ENCODE data around the gene C1QTNF9B.
"Not testable (repeated sequence)": the region's sequence is repeated elsewhere in the genome, so short reads cannot be mapped to it uniquely, and the experiment has no call there.

The C1QTNF9B gene

DNA sequence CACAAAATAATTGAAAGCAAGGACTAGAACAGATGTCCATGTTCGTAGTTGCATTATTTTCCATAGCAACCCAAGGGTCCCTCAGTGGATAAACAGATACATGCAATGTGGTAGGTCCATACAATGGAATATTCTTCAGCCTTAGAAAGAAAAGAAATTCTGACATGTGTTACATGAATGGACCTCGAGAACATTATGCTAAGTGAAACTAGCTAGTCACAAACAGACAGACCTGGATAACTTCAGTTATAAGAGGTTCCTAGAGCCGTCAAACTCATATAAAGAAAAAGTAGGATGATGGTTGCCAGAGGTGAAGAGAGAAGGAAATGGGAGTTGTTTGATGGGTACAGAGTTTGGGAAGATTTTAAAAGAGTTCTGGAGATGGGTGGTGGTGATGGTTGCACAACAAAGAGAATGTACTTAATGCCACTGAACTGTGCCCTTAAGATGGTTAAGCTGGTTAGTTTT is at the start of gene C1QTNF9B:
C1QTNF9B (minus strand) TSS at position 51 of the 468 bp plus-strand sequence.
- not testable (repeated sequence) for DNase-seq (ENCODE audit: low read depth in 1 of 2, low spot score in 1 of 2)

DNA sequence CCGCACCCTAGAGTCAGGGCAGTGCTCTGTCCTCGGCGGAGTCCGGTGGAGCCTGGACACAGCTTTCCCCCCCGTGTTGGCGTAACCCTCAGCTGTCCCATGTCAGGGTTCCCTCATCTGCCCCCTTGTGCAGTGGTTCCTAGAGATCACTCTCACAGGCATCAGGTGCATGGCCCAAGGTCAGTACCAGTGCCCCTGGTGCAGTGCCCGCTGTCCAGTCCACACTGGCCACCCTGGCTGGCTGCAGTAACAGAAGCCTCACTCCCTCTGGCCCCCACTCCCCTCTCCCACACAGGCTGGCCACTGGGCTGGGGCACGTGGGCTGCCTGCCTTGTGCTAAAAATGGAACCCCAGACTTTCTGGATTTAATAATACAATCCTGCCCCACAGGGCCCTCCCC is 49.6 kb upstream of the C1QTNF9B start:
- DNase-seq (ENCODE audit: low read depth in 1 of 2, low spot score in 1 of 2) = no peak

DNA sequence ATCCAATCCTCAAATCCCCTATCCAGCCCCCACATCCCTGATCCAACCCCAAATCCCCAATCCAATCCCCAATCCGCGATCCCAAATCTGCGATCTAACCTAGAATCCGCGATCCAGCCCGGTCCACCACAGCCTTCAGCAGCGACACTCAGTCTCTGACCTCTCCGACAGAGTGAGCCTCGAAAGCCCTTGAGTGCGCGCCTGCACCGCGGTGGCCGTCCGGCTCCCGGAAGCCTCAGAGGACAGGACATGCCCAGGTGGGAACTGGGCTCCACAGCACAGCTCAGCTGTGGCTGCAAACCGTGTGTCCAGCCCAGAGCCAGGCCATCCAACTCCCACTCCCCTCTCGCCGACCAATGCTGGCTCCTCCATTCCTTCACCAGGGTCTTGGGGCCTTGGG is 48.8 kb upstream of the C1QTNF9B start:
- DNase-seq (ENCODE audit: low read depth in 1 of 2, low spot score in 1 of 2) = no peak

DNA sequence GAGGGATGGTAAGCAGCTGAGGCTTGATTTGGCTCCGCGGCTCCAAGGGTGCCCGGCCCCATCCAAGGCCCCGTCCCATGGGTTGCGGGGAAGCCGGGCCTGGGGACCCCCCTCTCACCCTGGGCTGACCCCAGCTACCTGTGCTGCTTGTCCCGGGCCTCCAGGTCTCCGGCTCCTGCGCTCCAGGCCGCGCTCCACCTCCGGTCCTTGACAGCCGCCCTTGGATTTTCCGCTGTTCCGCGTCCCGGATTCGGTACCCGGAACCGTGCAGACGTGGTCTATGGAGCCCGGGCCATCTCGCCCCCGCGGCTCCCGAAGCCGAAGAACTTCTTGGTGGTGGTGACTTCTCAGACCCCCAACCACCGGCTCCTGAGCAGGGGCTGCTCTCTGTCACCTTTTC is 48.3 kb upstream of the C1QTNF9B start:
- DNase-seq (ENCODE audit: low read depth in 1 of 2, low spot score in 1 of 2) = no peak

DNA sequence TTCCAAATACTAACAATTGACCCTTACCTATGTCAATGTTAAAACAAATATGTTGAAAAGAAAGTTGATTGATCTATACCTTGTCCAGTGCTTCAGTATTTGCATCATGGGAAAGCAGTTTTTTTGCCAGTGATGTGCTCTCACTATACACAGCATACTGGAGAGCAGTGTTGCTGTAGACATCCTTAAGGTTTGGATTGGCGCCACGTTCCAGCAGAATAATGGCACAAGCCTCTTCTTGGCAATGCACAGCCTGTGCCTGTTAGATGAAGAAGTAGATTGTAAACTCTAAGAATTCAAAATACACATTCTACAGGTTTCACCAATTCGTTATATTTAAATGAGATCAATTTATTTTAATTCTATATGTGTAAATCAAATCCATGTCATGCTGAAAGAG is 43.9 kb upstream of the C1QTNF9B start:
- DNase-seq (ENCODE audit: low read depth in 1 of 2, low spot score in 1 of 2) = no peak

DNA sequence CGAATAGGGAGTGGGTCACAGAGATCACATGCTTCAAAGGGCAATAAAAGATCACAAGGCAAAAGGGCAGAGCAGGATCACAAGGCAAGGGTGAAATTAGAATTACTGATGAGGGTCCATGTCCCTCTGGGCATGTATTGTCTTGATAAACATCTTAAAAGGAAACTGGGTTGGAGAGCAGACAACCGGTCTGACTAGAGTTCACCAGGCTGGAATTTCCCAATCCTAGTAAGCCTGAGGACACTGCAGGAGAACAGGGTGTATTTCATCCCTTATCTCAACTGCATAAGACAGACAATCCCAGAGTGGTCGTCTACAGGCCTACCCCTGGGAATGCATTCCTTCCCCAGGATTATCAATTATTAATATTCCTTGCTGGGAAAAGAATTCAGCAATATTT is 42.4 kb upstream of the C1QTNF9B start:
- DNase-seq (ENCODE audit: low read depth in 1 of 2, low spot score in 1 of 2) = not testable (repeated sequence)

DNA sequence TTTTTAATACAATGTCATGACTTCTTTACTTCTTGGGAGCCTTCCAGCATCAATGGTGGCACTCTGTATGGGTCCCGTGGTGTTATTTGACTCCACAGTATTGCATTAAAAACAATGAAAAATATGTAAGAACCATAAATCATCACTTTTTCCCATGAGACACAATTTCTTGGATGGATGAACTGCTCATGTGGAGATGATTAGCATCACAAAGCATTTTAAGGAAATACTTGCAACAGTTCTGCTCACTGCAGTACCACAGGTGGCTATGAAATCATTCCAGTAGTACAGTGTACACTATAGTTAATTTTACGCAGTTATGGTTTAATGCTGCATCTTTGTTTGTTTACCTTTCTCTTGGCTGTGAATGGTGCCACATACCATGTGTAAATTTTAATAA is 37.2 kb upstream of the C1QTNF9B start:
- DNase-seq (ENCODE audit: low read depth in 1 of 2, low spot score in 1 of 2) = no peak

- DNase-seq (ENCODE audit: low read depth in 1 of 2, low spot score in 1 of 2) = no peak
These were observed 31.7 kb upstream of the C1QTNF9B start for GRCh38 chr13:23928985-23929384.

- no peak for DNase-seq (ENCODE audit: low read depth in 1 of 2, low spot score in 1 of 2)
These were observed 25.7 kb upstream of the C1QTNF9B start for GRCh38 chr13:23923031-23923430.

GRCh38 chr13:23922005-23922932 is 25.0 kb upstream of the C1QTNF9B start:
- DNase-seq (ENCODE audit: low read depth in 1 of 2, low spot score in 1 of 2) = no peak

GRCh38 chr13:23921451-23921888 is 24.2 kb upstream of the C1QTNF9B start:
- DNase-seq (ENCODE audit: low read depth in 1 of 2, low spot score in 1 of 2) = no peak

- DNase-seq (ENCODE audit: low read depth in 1 of 2, low spot score in 1 of 2) = no peak
These were observed 21.7 kb upstream of the C1QTNF9B start for GRCh38 chr13:23919006-23919405.

GRCh38 chr13:23918208-23918607 is 20.9 kb upstream of the C1QTNF9B start:
- DNase-seq (ENCODE audit: low read depth in 1 of 2, low spot score in 1 of 2) = no peak

- DNase-seq (ENCODE audit: low read depth in 1 of 2, low spot score in 1 of 2) = no peak
These were observed 18.0 kb upstream of the C1QTNF9B start for GRCh38 chr13:23915308-23915707.

DNA sequence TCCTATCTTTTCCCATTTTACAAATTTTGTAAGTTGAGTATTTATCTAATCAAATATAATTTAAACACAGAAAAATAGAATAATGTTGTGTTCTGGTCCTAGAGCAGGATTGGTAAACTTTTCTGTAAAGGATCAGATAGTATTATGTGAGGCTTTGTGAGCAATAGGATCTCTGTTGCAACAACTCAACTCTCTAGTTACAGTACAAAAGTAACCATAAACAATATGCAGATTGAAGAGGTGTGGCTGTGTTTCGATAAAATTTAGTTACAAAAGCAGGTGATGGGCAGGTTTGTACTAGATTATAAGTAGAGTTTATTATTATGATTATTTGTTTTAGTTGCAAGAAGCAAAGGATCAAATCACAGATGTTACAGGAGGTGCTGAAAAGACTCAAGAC is 15.2 kb upstream of the C1QTNF9B start:
- DNase-seq (ENCODE audit: low read depth in 1 of 2, low spot score in 1 of 2) = no peak

DNA sequence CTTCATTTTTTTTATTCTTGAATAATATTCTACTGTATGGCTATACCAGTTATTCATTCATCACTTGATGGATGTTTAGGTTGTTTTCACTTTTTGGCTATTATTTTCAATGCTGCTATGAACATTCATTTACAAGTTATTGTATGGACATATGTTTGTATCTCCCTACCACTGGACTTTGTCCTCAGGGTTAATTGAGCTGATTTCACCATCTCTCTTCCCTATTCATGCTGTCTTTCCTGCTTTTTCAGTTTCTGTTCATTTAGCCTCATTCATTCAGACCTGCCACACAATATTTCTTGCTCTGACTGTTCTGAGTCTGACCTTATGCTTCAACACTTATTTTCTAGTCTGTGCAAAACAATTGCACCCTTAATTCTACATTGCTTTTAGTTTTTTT is 12.3 kb upstream of the C1QTNF9B start:
- no peak for DNase-seq (ENCODE audit: low read depth in 1 of 2, low spot score in 1 of 2)

- no peak for DNase-seq (ENCODE audit: low read depth in 1 of 2, low spot score in 1 of 2)
These were observed 8.5 kb upstream of the C1QTNF9B start for GRCh38 chr13:23905766-23906165.

GRCh38 chr13:23903906-23904280 is 6.6 kb upstream of the C1QTNF9B start:
- no peak for DNase-seq (ENCODE audit: low read depth in 1 of 2, low spot score in 1 of 2)

- DNase-seq (ENCODE audit: low read depth in 1 of 2, low spot score in 1 of 2) = no peak
These were observed 5.9 kb upstream of the C1QTNF9B start for GRCh38 chr13:23902975-23903905.

DNA sequence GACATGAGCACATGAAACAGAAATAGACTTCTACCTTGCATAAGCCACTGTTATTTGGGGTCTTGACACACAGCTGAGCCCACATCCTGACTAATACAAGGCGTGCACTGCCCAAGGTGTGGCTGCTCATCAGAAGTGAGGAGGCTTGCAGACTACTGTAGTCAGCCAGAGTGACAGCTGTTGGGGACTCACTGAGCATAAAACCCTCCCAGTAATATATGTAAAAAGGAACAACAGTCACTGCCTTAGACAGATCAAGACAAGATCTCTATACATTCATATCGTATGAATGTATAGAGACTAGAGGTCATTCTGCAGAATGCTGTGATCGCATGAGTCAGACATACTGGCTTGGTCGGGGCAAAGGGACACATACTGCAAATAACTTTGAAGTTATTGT is 4.1 kb upstream of the C1QTNF9B start:
- DNase-seq (ENCODE audit: low read depth in 1 of 2, low spot score in 1 of 2) = no peak

DNA sequence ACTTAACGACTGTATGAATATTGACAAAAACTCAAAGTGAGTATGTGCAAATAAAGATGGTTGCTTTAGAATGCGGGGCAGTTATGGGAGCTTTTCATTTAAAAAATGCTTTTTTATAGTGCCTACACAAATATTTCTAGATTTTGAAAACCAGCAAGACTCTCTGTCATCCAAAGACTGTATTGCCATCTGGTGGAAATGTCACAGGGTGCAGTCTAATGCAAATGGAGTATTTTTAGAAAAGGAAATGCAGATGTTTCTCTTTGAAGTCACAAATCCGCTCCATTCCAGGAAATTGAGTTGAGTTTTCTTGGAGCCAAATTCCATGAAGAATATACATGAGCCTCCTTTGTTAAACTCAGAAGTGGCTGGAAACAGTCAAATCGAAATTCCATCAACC is 2.3 kb upstream of the C1QTNF9B start:
- DNase-seq (ENCODE audit: low read depth in 1 of 2, low spot score in 1 of 2) = no peak

- no peak for DNase-seq (ENCODE audit: low read depth in 1 of 2, low spot score in 1 of 2)
These were observed 799 bp upstream of the C1QTNF9B start for GRCh38 chr13:23898101-23898500.

Measured in activated T-helper 1 cell treated with anti-CD3 and anti-CD28 coated beads, Interleukin-2, amount 50 U/mL, for 16 hours (primary cell).